Measurements from ENCODE around the gene ZYG11A.

DNA sequence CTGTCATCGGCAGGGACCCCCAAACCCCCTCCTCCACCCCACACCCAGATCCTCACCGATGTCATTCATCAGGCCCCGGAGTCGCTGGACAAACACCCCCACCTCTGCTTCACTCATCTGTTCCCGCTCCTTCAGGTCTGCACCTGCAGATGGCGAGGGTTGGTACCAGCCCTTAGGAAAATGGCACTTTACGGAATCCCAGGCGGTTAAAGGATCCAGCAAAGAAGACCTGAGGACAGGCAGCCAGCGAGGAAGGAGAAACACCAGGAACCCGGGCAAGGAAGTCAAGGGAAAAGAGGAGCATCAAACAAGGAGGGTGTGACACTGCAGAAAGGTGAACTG is 65.2 kb downstream of the ZYG11A start:
- TF ChIP-seq, protein P1, sequence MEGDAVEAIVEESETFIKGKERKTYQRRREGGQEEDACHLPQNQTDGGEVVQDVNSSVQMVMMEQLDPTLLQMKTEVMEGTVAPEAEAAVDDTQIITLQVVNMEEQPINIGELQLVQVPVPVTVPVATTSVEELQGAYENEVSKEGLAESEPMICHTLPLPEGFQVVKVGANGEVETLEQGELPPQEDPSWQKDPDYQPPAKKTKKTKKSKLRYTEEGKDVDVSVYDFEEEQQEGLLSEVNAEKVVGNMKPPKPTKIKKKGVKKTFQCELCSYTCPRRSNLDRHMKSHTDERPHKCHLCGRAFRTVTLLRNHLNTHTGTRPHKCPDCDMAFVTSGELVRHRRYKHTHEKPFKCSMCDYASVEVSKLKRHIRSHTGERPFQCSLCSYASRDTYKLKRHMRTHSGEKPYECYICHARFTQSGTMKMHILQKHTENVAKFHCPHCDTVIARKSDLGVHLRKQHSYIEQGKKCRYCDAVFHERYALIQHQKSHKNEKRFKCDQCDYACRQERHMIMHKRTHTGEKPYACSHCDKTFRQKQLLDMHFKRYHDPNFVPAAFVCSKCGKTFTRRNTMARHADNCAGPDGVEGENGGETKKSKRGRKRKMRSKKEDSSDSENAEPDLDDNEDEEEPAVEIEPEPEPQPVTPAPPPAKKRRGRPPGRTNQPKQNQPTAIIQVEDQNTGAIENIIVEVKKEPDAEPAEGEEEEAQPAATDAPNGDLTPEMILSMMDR (IDR thresholded peaks at IDR 0.05) = no peak
- no peak for TF ChIP-seq POLR2A (IDR thresholded peaks at IDR 0.05)
- no peak for TF ChIP-seq POLR2AphosphoS5 (IDR thresholded peaks at IDR 0.05)
